HG03039 (cell line): ENCODE results near the gene STEAP1B.
"Not testable (repeated sequence)": the region's sequence is repeated elsewhere in the genome, so short reads cannot be mapped to it uniquely, and the experiment has no call there.

Experiments used
- ATAC-seq: cut with Tn5 transposase; IDR thresholded peaks from one replicate; pipeline ENCODE4 v1.9.1; 2021; ENCODE audit warnings: mild to moderate bottlenecking, moderate library complexity; ENCODE audit not compliant: unreplicated experiment

STEAP1B gene

GRCh38 chr7:22433710-22434460, 66.1 kb downstream of the STEAP1B start:
- ATAC-seq: no peak

- ATAC-seq: not testable (repeated sequence)
Measured at GRCh38 chr7:22433165-22433700, 66.8 kb downstream of the STEAP1B start.

- ATAC-seq: no peak
Measured at GRCh38 chr7:22432203-22432718, 67.7 kb downstream of the STEAP1B start.

- no peak for ATAC-seq
Measured at GRCh38 chr7:22430457-22430856, 69.5 kb downstream of the STEAP1B start.

GRCh38 chr7:22429386-22429785, 70.6 kb downstream of the STEAP1B start:
- no peak for ATAC-seq

- no peak for ATAC-seq
Measured at GRCh38 chr7:22427855-22428254, 72.1 kb downstream of the STEAP1B start.

GRCh38 chr7:22427104-22427503, 72.9 kb downstream of the STEAP1B start:
- no peak for ATAC-seq

- peak; percentile 48 for ATAC-seq
Measured at GRCh38 chr7:22426463-22427094, 73.4 kb downstream of the STEAP1B start.

- no peak for ATAC-seq
Measured at GRCh38 chr7:22425361-22425760, 74.6 kb downstream of the STEAP1B start.

GRCh38 chr7:22422831-22423615, 77.0 kb downstream of the STEAP1B start:
- ATAC-seq: no peak

- no peak for ATAC-seq
Measured at GRCh38 chr7:22420973-22421635, 78.9 kb downstream of the STEAP1B start.

GRCh38 chr7:22420008-22420407, 80.0 kb downstream of the STEAP1B start:
- no peak for ATAC-seq

GRCh38 chr7:22419488-22419887, 80.5 kb downstream of the STEAP1B start:
- ATAC-seq: no peak

- no peak for ATAC-seq
Measured at GRCh38 chr7:22418251-22419046, 81.5 kb downstream of the STEAP1B start.

GRCh38 chr7:22417841-22418240, 82.1 kb downstream of the STEAP1B start:
- no peak for ATAC-seq

GRCh38 chr7:22417349-22417748, 82.6 kb downstream of the STEAP1B start:
- no peak for ATAC-seq

GRCh38 chr7:22414424-22414823, 85.6 kb downstream of the STEAP1B start:
- no peak for ATAC-seq

GRCh38 chr7:22413211-22413610, 86.8 kb downstream of the STEAP1B start:
- ATAC-seq: no peak

GRCh38 chr7:22411977-22412693, 87.9 kb downstream of the STEAP1B start:
- ATAC-seq: no peak
